DOHH2 (cell line): ENCODE results near the gene ARHGAP19.

ENCODE experiments used
- H3F3A ChIP-seq: fragments of 200-600 bp; sonication (generic), shearing (Covaris generic); 2 replicates; pipeline ENCODE4 v1.6.0; 2016; ENCODE audit warnings: antibody characterized with exemption, mild to moderate bottlenecking; ENCODE audit not compliant: control insufficient read depth, insufficient read depth
- H3K27ac ChIP-seq: fragments of 200-600 bp; sonication (generic); 2 replicates; pipeline ENCODE4 v1.5.1; 2014; ENCODE audit warnings: low read depth, mild to moderate bottlenecking, low read length, moderate library complexity
- H3K27me3 ChIP-seq: fragments of 200-600 bp; sonication (generic); 2 replicates; pipeline ENCODE4 v1.6.1; 2014; ENCODE audit warnings: mild to moderate bottlenecking, low read length, mixed read lengths; ENCODE audit not compliant: control insufficient read depth
- H3K36me3 ChIP-seq: fragments of 200-600 bp; sonication (generic); 2 replicates; pipeline ENCODE4 v1.6.1; 2014; ENCODE audit warnings: mild to moderate bottlenecking, low read length, moderate library complexity, mixed read lengths; ENCODE audit not compliant: control insufficient read depth
- H3K4me1 ChIP-seq: fragments of 200-600 bp; sonication (generic); 2 replicates; pipeline ENCODE4 v1.6.1; 2014; ENCODE audit warnings: mild to moderate bottlenecking, low read length, mixed read lengths; ENCODE audit not compliant: control insufficient read depth
- H3K4me2 ChIP-seq: fragments of 200-600 bp; sonication (generic); 2 replicates; pipeline ENCODE4 v1.6.0; 2014; ENCODE audit warnings: mild to moderate bottlenecking, low read length, moderate library complexity
- H3K4me3 ChIP-seq: fragments of 200-600 bp; sonication (generic); 2 replicates; pipeline ENCODE4 v1.5.1; 2014; ENCODE audit warnings: mild to moderate bottlenecking, low read length, mixed read lengths
- H3K79me2 ChIP-seq: fragments of 200-600 bp; sonication (generic); 2 replicates; pipeline ENCODE4 v1.6.1; 2014; ENCODE audit warnings: mild to moderate bottlenecking, low read length, mixed read lengths; ENCODE audit not compliant: control insufficient read depth
- H3K9me2 ChIP-seq: fragments of 200-600 bp; sonication (generic); replicated peaks from 2 replicates; pipeline ENCODE4 v1.6.1; 2014; ENCODE audit warnings: mild to moderate bottlenecking, low read length, mixed read lengths; ENCODE audit not compliant: control insufficient read depth
- H3K9me3 ChIP-seq: fragments of 200-600 bp; sonication (generic); 2 replicates; pipeline ENCODE4 v1.6.1; 2014; ENCODE audit warnings: antibody characterized with exemption, low read length, mixed read lengths; ENCODE audit not compliant: control insufficient read depth, insufficient read depth
- H4K20me1 ChIP-seq: fragments of 200-600 bp; sonication (generic); 2 replicates; pipeline ENCODE4 v1.6.0; 2014; ENCODE audit warnings: low read depth, mild to moderate bottlenecking, antibody characterized with exemption, low read length, moderate library complexity; ENCODE audit not compliant: control insufficient read depth, insufficient read depth
- CTCF ChIP-seq: fragments of 200-600 bp; sonication (generic); IDR thresholded peaks from one replicate; pipeline ENCODE4 v1.5.1; 2014; ENCODE audit warnings: antibody characterized with exemption, mild to moderate bottlenecking, low read depth, low read length; ENCODE audit not compliant: poor library complexity, severe bottlenecking
- EZH2phosphoT487 ChIP-seq: fragments of 200-600 bp; sonication (generic); IDR thresholded peaks from 2 replicates; pipeline ENCODE4 v1.6.1; 2017; ENCODE audit warnings: borderline replicate concordance, mild to moderate bottlenecking, antibody characterized with exemption, low read length, moderate library complexity, mixed read lengths

The ARHGAP19 gene

GRCh38 chr10:97210543-97210960 lies 81.9 kb downstream of the ARHGAP19 start:
- peaks cover 13% of the 10 kb centered on the region for H3K4me1 ChIP-seq
- H3K4me2 ChIP-seq = no peak overlapping the region
- H3F3A ChIP-seq = no peaks in the 10 kb centered on the region; the same call in 1 of the 2 replicates
- no peaks in the 10 kb centered on the region for H3K9me2 ChIP-seq
- no peaks in the 10 kb centered on the region for H4K20me1 ChIP-seq
- no peak overlapping the region for H3K27ac ChIP-seq
- TF ChIP-seq EZH2phosphoT487 = no peak
- peak; percentile 96 for TF ChIP-seq CTCF
- H3K36me3 ChIP-seq = no peaks in the 10 kb centered on the region
- H3K27me3 ChIP-seq = 0 out of 2 replicates have a peak, but pooled peaks cover 7% of the 10 kb centered on the region
- H3K79me2 ChIP-seq = no peaks in the 10 kb centered on the region
- H3K9me3 ChIP-seq = no peaks in the 10 kb centered on the region
- no peak overlapping the region for H3K4me3 ChIP-seq

- Histone ChIP-seq H3K27ac (no peak overlapping the region), H3K9me2 (no peaks in the 10 kb centered on the region), H3K4me1 (peaks cover 13% of the 10 kb centered on the region), H3K27me3 (0 out of 2 replicates have a peak, but pooled peaks cover 7% of the 10 kb centered on the region), H4K20me1 (no peaks in the 10 kb centered on the region), H3K4me2 (peak overlapping the region; percentile 12), H3K36me3 (no peaks in the 10 kb centered on the region), H3K79me2 (no peaks in the 10 kb centered on the region), H3K9me3 (no peaks in the 10 kb centered on the region), H3F3A (no peaks in the 10 kb centered on the region), H3K4me3 (no peak overlapping the region)
- no peak for TF ChIP-seq CTCF
- TF ChIP-seq EZH2phosphoT487 = no peak
Measured at GRCh38 chr10:97207756-97208346, 84.6 kb downstream of the ARHGAP19 start.

GRCh38 chr10:97207131-97207530 lies 85.3 kb downstream of the ARHGAP19 start:
- Histone ChIP-seq H3F3A (no peaks in the 10 kb centered on the region), H3K4me1 (peaks cover 13% of the 10 kb centered on the region), H3K27me3 (0 out of 2 replicates have a peak, but pooled peaks cover 7% of the 10 kb centered on the region), H3K36me3 (no peaks in the 10 kb centered on the region), H3K79me2 (no peaks in the 10 kb centered on the region), H3K4me3 (no peak overlapping the region), H3K27ac (no peak overlapping the region), H3K4me2 (no peak overlapping the region), H3K9me2 (no peaks in the 10 kb centered on the region), H4K20me1 (no peaks in the 10 kb centered on the region), H3K9me3 (no peaks in the 10 kb centered on the region)
- no peak for TF ChIP-seq EZH2phosphoT487
- TF ChIP-seq CTCF = no peak
